Left ventricle myocardium inferior (tissue), 1 donor: ENCODE results near the gene SMIM23. TPM values are rescaled to one million over a fixed set of nuclear protein-coding genes. Genes with fewer than 3 reads are reported as not detected.

Experiments
- DNase-seq: peaks from one replicate; pipeline ENCODE4 v3.0.0-alpha.2; 2020
- H3K27ac ChIP-seq: fragments of 200-600 bp; replicated peaks from 2 replicates; pipeline ENCODE4 v1.8.0; 2021
- H3K27me3 ChIP-seq: fragments of 200-600 bp; 2 replicates; pipeline ENCODE4 v1.8.0; 2021; ENCODE audit warnings: low read depth
- H3K36me3 ChIP-seq: fragments of 200-600 bp; 2 replicates; pipeline ENCODE4 v1.8.0; 2021
- H3K4me1 ChIP-seq: fragments of 200-600 bp; 2 replicates; pipeline ENCODE4 v1.8.0; 2021
- H3K4me3 ChIP-seq: fragments of 200-600 bp; 2 replicates; pipeline ENCODE4 v1.8.0; 2021; ENCODE audit warnings: mild to moderate bottlenecking, moderate library complexity
- H3K9me3 ChIP-seq: fragments of 200-600 bp; replicated peaks from 2 replicates; pipeline ENCODE4 v1.8.0; 2021
- intact Hi-C: fragments of 100-400 bp; cut with micrococcal nuclease; formaldehyde crosslinking; loops from one replicate; pipeline ENCODE4 v1.11.0; 2022
- total RNA-seq: library from RNA; stranded (reverse); fragmentation: NEBNext Ultra II Directional; extraction: Animal tissue kit (Norgen Biotek cat#: 25700); gene quantifications from one replicate; pipeline ENCODE4 v1.2.1, GENCODE V29; 2021
- TF ChIP-seq, protein P1 (sequence below): fragments of 200-600 bp; IDR thresholded peaks from 2 replicates; pipeline ENCODE4 v1.8.0; 2021; ENCODE audit warnings: antibody characterized with exemption, mild to moderate bottlenecking, borderline replicate concordance
- donor health status: DM: no; HTN: yes; CAD: no; lungs with severe emphysema.

SMIM23 gene
- total RNA-seq, 1 donor from 2014 or later: not detected

DNA sequence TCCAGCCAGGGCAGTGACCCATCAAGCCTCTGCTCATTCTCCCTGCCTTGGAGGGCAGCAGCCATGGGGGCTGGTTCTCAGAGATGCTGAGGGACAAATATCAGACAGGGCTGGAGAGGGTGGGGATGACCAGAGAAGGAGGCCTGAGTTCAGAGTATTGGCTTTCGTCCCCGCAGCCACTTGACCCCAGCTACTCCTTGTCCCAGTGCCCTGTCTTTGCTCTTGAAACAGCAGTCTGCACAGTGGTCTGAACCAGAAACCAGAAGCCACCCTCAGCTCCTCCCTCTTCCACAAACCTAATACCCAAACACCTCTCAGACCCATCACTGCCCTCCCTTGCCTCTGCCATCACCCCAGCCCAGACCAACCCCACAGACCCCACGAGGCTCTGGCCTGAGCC, 36.3 kb upstream of the SMIM23 start:
- Histone ChIP-seq H3K27ac (no peak overlapping the region), H3K4me1 (peaks cover 26% of the 10 kb centered on the region), H3K36me3 (no peaks in the 10 kb centered on the region), H3K4me3 (no peak overlapping the region), H3K9me3 (no peaks in the 10 kb centered on the region), H3K27me3 (no peaks in the 10 kb centered on the region)
- intact Hi-C loops: no loop called here
- TF ChIP-seq, protein P1, sequence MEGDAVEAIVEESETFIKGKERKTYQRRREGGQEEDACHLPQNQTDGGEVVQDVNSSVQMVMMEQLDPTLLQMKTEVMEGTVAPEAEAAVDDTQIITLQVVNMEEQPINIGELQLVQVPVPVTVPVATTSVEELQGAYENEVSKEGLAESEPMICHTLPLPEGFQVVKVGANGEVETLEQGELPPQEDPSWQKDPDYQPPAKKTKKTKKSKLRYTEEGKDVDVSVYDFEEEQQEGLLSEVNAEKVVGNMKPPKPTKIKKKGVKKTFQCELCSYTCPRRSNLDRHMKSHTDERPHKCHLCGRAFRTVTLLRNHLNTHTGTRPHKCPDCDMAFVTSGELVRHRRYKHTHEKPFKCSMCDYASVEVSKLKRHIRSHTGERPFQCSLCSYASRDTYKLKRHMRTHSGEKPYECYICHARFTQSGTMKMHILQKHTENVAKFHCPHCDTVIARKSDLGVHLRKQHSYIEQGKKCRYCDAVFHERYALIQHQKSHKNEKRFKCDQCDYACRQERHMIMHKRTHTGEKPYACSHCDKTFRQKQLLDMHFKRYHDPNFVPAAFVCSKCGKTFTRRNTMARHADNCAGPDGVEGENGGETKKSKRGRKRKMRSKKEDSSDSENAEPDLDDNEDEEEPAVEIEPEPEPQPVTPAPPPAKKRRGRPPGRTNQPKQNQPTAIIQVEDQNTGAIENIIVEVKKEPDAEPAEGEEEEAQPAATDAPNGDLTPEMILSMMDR: no peak
- DNase-seq: no peak

DNA sequence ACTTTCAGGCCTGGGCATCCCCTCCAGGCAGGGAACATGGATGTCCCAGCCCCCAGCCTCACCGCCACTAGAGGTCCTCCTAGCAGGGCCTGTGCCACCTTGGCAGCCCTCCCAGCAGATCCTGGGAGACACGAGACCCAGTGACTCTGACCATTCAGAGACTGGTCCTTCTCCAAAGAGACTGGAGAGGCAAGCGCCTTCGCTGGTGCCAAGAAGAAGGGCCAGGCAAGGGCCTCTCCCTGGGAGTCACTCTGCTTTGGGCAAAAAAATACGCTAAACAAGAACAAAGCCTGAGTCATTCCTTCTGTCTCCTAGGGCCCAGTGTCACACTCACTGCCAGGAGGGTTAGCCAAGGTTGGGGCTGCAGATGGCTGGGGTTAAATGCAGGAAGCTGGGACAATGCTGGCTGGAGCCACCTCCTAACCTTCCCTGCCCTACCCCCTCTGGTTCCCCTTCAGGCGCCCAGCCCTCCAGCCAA, 35.3 kb upstream of the SMIM23 start:
- no peaks in the 10 kb centered on the region for H3K36me3 ChIP-seq
- H3K27me3 ChIP-seq: no peaks in the 10 kb centered on the region
- H3K4me3 ChIP-seq: no peak overlapping the region
- peak overlapping the region; percentile 40 for H3K27ac ChIP-seq
- H3K9me3 ChIP-seq: no peaks in the 10 kb centered on the region
- H3K4me1 ChIP-seq: peaks cover 32% of the 10 kb centered on the region
- TF ChIP-seq, protein P1: peak; percentile 33
- intact Hi-C loops: no loop called here
- DNase-seq: peak; percentile 49

DNA sequence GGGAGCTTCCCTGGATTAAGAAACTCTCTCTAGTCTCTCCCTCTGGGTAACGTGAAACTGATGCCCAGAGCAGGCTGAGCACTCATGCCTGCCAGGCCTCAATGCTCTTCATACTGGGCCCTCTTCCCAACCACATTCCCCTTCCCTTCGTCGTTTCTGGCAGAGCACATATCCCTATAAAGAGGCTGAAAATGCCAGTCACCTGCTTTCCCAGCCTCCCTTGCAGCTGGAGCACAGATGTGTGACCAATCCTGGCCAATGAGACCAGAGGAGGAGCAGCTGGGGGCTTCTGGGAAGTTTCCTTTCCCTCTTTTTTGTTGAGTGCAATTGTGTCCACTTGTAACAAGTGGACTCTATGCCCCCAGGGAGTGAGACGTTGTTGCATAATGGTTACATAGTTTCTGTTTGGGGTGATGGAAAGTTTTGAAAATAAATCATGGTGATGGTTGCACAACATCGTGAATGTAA, 30.2 kb upstream of the SMIM23 start:
- Histone ChIP-seq H3K27ac (peak overlapping the region; percentile 38), H3K36me3 (no peaks in the 10 kb centered on the region), H3K27me3 (no peaks in the 10 kb centered on the region), H3K4me1 (peaks cover 15% of the 10 kb centered on the region), H3K9me3 (peaks cover 9% of the 10 kb centered on the region), H3K4me3 (no peak overlapping the region)
- intact Hi-C loops: no loop called here
- TF ChIP-seq, protein P1: no peak
- DNase-seq: no peak

DNA sequence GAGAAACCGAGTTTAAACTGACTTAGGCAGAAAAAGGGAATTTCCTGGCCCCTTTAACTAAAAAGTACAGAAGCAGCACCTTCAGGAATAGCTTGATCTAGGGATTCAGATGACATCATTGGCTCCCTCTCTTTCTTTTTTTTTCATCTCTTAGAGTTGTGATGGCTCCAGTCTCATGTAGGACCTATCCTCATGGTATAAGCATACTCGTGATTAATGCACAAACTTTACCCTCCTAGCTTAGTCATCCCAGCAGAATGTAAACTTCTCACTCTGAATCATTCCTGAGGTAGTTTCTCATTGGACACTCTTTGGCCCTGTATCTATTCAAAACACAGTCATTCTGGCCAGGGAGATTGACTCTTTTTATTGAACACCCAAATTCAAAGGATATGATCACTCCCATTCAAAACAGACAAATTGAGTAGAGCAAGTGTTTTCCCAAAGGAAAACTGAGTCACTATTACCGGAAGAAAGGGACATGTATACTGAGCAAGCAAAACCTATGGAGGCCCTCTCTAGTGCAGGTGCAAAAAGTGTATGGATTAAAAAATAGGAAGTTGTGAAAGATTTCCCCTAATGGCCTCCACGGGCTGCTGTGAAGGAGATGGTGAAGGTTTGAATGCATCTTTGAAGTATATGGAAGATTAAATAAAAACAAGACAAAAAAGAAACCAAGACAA, 27.6 kb upstream of the SMIM23 start:
- Histone ChIP-seq H3K4me1 (peaks cover 9% of the 10 kb centered on the region), H3K27ac (no peak overlapping the region), H3K27me3 (no peaks in the 10 kb centered on the region), H3K9me3 (peaks cover 12% of the 10 kb centered on the region), H3K4me3 (no peak overlapping the region), H3K36me3 (no peaks in the 10 kb centered on the region)
- DNase-seq: no peak
- TF ChIP-seq, protein P1: no peak
- intact Hi-C loops: no loop called here

DNA sequence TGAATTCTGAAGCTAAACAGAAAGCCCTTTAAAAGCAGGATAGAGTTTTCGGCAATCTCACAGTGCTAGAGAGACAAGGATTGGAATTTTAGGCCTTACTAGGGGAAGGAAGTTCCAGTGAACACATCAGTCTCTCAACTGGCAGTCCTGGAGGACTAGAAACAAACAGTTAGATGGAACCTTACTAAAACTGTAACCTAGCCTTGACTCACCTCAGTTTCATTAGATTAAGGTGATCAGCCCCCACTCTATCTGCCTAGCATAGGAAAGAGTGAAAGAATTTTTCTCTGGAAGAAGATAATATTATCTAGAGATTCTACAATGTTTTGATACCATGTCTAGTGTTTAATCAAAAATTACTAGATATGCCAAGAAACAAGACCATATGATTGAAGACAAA, 25.8 kb upstream of the SMIM23 start:
- no peak for DNase-seq
- H3K36me3 ChIP-seq: no peaks in the 10 kb centered on the region
- H3K27ac ChIP-seq: no peak overlapping the region
- H3K4me1 ChIP-seq: peaks cover 9% of the 10 kb centered on the region
- H3K9me3 ChIP-seq: peaks cover 12% of the 10 kb centered on the region
- peaks cover 3% of the 10 kb centered on the region for H3K27me3 ChIP-seq
- intact Hi-C loops: no loop called here
- no peak overlapping the region for H3K4me3 ChIP-seq
- TF ChIP-seq, protein P1: no peak
